ENCODE data around the gene CD1E.
"Not testable (repeated sequence)": the region's sequence is repeated elsewhere in the genome, so short reads cannot be mapped to it uniquely, and the experiment has no call there.

The CD1E gene

DNA sequence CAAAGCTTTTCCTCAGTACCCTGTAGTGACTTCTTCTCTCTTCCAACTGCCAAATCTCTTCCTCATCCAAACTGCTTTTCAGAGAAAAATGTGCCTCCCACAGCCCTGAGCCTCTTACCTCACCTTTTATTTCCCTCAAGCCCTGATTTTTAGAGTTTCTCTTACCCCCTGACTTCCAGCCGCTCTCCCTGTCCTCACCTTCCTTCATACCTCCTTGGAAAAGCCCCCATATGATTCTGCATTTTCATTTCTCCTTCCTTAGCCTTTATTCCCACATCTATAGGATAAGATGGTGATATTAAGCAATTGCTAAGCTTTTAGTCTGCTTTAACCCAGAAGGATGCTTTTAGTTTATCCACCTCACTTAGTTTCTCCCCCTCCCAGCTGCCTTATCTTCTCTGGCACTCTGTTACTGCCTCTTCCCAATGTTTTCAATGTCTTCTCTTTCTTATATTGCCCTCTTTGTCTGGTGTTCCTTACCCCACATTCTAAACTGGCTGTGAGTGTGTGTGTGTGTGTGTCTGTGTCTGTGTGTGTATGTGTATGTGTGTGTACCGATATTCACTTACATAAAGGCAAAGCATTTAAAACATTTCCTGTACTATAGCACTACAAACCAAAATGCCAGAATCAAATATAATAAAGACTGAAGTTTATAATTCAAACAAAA, 22.1 kb upstream of the CD1E start, which contains the start of gene CD1B:
Gene CD1B (minus strand): TSS at position 51 of the 670 bp plus-strand sequence. CDS start 108 bp downstream, outside the sequence.
- Histone ChIP-seq H3K27me3 (ENCODE audit: low read depth, low read length) (no peaks in the 10 kb centered on the region), H3K27ac (ENCODE audit: low read length) (no peak within 1 kb of the TSS), H3K36me3 (ENCODE audit: control insufficient read depth in 1 of 2, insufficient read depth in 2 of 2, low read length in 2 of 2) (no peaks in the 10 kb centered on the region), H3K4me3 (ENCODE audit: low read depth in 1 of 2, low read length in 2 of 2) (no peak within 1 kb of the TSS), H3K9me3 (ENCODE audit: control insufficient read depth in 1 of 2, low read length in 2 of 2) (no peaks in the 10 kb centered on the region), H3K4me1 (ENCODE audit: control insufficient read depth in 1 of 2, insufficient read depth in 2 of 2, low read length in 2 of 2) (no peaks in the 10 kb centered on the region)

DNA sequence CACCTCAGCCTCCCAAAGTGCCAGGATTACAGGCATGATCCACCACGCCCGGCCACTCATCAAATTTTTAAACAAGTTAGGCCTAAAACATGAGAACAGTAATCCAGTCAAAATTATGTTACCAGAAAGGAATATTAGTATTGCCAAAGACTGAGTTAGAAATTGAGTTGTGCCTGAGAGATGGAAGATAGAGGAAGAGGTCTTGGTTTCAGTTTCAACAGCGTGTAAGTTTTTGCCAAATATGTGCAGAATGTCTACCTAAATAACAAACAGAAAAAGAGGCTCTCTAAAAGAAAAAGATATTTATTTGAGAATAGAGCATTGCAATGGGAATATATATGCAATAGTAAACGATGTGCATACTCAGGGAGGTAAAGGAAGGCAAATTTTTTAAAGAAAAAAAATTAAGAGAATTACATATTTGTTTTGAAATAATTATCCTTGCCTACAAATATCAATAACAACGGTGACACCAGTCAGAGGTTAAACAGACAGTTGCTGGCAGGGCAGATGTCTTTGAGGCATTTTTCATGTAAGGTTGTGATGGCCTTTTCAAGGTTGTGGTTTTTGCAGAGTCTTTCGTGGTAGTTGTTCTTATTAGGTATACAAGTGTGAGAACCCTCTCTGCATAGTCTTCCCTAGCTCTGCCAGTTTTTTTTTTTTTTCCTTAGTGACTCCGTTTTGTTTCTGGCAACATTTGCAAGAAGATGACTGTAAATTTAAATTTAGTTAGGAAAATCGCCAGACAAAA, 20.1 kb upstream of the CD1E start:
- Histone ChIP-seq H3K4me1 (ENCODE audit: control insufficient read depth in 1 of 2, insufficient read depth in 2 of 2, low read length in 2 of 2) (no peaks in the 10 kb centered on the region), H3K36me3 (ENCODE audit: control insufficient read depth in 1 of 2, insufficient read depth in 2 of 2, low read length in 2 of 2) (no peaks in the 10 kb centered on the region), H3K27ac (ENCODE audit: low read length) (no peak overlapping the region), H3K9me3 (ENCODE audit: control insufficient read depth in 1 of 2, low read length in 2 of 2) (no peaks in the 10 kb centered on the region), H3K4me3 (ENCODE audit: low read depth in 1 of 2, low read length in 2 of 2) (no peak overlapping the region), H3K27me3 (ENCODE audit: low read depth, low read length) (no peaks in the 10 kb centered on the region)

DNA sequence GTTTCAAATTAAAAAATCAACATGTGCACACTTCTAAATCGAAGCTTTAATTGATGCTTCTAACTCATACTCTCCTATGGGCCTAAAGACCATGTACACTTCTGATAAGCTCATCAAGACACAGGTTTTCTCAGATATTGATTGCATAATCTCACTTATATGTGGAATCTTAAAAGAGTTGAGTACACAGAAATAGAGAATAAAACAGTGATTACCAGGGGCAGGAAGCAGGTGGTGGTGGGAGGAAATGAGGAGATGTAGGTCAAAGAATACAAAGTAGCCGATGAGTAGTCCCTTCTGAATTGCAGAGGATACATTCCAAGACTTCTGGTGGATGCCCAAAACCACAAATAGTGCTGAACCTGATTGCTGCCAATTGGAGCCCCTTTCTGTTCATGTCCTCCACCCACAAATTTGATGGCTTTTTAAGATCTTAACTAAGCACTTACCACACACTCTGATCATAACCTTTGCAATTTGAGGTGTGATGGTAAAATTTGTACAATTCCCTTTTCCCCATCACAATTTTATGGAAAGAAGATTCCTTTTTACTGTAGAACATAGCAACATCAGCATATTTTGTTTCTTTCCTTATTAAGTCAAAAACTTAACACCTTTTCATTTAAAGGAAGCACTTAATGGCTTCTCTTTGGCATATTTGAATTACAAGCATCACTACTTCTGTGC, 19.0 kb upstream of the CD1E start:
- Histone ChIP-seq H3K27ac (ENCODE audit: low read length) (no peak overlapping the region), H3K4me3 (ENCODE audit: low read depth in 1 of 2, low read length in 2 of 2) (no peak overlapping the region), H3K36me3 (ENCODE audit: control insufficient read depth in 1 of 2, insufficient read depth in 2 of 2, low read length in 2 of 2) (no peaks in the 10 kb centered on the region), H3K27me3 (ENCODE audit: low read depth, low read length) (no peaks in the 10 kb centered on the region), H3K9me3 (ENCODE audit: control insufficient read depth in 1 of 2, low read length in 2 of 2) (no peaks in the 10 kb centered on the region), H3K4me1 (ENCODE audit: control insufficient read depth in 1 of 2, insufficient read depth in 2 of 2, low read length in 2 of 2) (no peaks in the 10 kb centered on the region)

GRCh38 chr1:158335213-158335532, 18.5 kb upstream of the CD1E start:
- Histone ChIP-seq H3K36me3 (ENCODE audit: control insufficient read depth in 1 of 2, insufficient read depth in 2 of 2, low read length in 2 of 2) (no peaks in the 10 kb centered on the region), H3K4me1 (ENCODE audit: control insufficient read depth in 1 of 2, insufficient read depth in 2 of 2, low read length in 2 of 2) (no peaks in the 10 kb centered on the region), H3K27ac (ENCODE audit: low read length) (no peak overlapping the region), H3K27me3 (ENCODE audit: low read depth, low read length) (no peaks in the 10 kb centered on the region), H3K9me3 (ENCODE audit: control insufficient read depth in 1 of 2, low read length in 2 of 2) (no peaks in the 10 kb centered on the region), H3K4me3 (ENCODE audit: low read depth in 1 of 2, low read length in 2 of 2) (no peak overlapping the region)

DNA sequence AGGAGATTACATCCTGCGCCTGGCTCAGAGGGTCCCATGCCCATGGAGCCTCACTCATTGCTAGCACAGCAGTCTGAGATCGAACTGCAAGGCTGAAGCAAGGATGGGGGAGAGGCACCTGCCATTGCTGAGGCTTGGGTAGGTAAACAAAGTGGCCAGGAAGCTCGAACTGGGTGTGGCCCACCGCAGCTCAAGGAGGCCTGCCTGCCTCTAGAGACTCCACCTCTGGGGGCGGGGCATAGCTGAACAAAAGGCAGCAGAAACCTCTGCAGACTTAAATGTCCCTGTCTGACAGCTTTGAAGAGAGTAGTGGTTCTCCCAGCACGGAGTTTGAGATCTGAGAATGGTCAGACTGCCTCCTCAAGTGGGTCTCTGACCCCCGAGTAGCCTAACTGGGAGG, 17.3 kb upstream of the CD1E start:
- not testable (repeated sequence) for H3K36me3 ChIP-seq (ENCODE audit: control insufficient read depth in 1 of 2, insufficient read depth in 2 of 2, low read length in 2 of 2); H3K4me1 ChIP-seq (ENCODE audit: control insufficient read depth in 1 of 2, insufficient read depth in 2 of 2, low read length in 2 of 2); H3K4me3 ChIP-seq (ENCODE audit: low read depth in 1 of 2, low read length in 2 of 2); H3K9me3 ChIP-seq (ENCODE audit: control insufficient read depth in 1 of 2, low read length in 2 of 2); H3K27me3 ChIP-seq (ENCODE audit: low read depth, low read length); H3K27ac ChIP-seq (ENCODE audit: low read length)

DNA sequence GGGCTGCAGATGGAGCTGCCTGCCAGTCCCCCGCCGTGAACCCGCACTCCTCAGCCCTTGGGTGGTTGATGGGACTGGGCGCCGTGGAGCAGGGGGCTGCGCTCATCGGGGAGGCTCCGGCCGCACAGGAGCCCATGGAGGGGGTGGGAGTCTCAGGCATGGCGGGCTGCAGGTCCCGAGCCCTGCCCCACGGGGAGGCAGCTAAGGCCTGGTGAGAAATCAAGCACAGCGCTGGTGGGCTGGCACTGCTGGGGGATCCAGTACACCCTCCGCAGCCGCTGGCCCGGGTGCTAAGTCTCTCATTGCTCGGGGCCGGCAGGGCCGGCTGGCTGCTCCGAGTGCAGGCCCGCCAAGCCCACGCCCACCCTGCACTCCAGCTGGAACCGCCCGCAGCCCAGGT, 4.7 kb upstream of the CD1E start:
- not testable (repeated sequence) for H3K27me3 ChIP-seq (ENCODE audit: low read depth, low read length); H3K4me3 ChIP-seq (ENCODE audit: low read depth in 1 of 2, low read length in 2 of 2); H3K36me3 ChIP-seq (ENCODE audit: control insufficient read depth in 1 of 2, insufficient read depth in 2 of 2, low read length in 2 of 2); H3K4me1 ChIP-seq (ENCODE audit: control insufficient read depth in 1 of 2, insufficient read depth in 2 of 2, low read length in 2 of 2); H3K27ac ChIP-seq (ENCODE audit: low read length); H3K9me3 ChIP-seq (ENCODE audit: control insufficient read depth in 1 of 2, low read length in 2 of 2)

DNA sequence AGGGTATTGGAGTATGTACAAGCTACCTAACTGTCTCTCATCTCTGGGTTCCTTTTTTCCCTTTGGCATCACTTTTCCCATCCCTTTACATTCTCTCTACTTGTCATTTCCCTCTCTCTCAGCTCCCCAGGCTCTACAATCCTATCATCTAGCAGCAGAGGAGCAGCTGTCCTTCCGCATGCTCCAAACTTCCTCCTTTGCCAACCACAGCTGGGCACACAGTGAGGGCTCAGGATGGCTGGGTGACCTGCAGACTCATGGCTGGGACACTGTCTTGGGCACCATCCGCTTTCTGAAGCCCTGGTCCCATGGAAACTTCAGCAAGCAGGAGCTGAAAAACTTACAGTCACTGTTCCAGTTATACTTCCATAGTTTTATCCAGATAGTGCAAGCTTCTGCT, 561 bp downstream of the CD1E start:
- H3K36me3 ChIP-seq (ENCODE audit: control insufficient read depth in 1 of 2, insufficient read depth in 2 of 2, low read length in 2 of 2), result no peaks in the 10 kb centered on the region
- H3K27ac ChIP-seq (ENCODE audit: low read length), result no peak overlapping the region
- H3K4me1 ChIP-seq (ENCODE audit: control insufficient read depth in 1 of 2, insufficient read depth in 2 of 2, low read length in 2 of 2), result no peaks in the 10 kb centered on the region
- no peaks in the 10 kb centered on the region for H3K9me3 ChIP-seq (ENCODE audit: control insufficient read depth in 1 of 2, low read length in 2 of 2)
- H3K27me3 ChIP-seq (ENCODE audit: low read depth, low read length), result no peaks in the 10 kb centered on the region
- H3K4me3 ChIP-seq (ENCODE audit: low read depth in 1 of 2, low read length in 2 of 2), result no peak overlapping the region

- Histone ChIP-seq H3K9me3 (ENCODE audit: control insufficient read depth in 1 of 2, low read length in 2 of 2) (no peaks in the 10 kb centered on the region), H3K36me3 (ENCODE audit: control insufficient read depth in 1 of 2, insufficient read depth in 2 of 2, low read length in 2 of 2) (no peaks in the 10 kb centered on the region), H3K4me3 (ENCODE audit: low read depth in 1 of 2, low read length in 2 of 2) (no peak overlapping the region), H3K27ac (ENCODE audit: low read length) (no peak overlapping the region), H3K4me1 (ENCODE audit: control insufficient read depth in 1 of 2, insufficient read depth in 2 of 2, low read length in 2 of 2) (no peaks in the 10 kb centered on the region), H3K27me3 (ENCODE audit: low read depth, low read length) (no peaks in the 10 kb centered on the region)
Observed at GRCh38 chr1:158355773-158356285, 2.1 kb downstream of the CD1E start.

GRCh38 chr1:158356616-158357015, 2.9 kb downstream of the CD1E start:
- H3K27ac ChIP-seq (ENCODE audit: low read length), result no peak overlapping the region
- no peaks in the 10 kb centered on the region for H3K27me3 ChIP-seq (ENCODE audit: low read depth, low read length)
- H3K4me1 ChIP-seq (ENCODE audit: control insufficient read depth in 1 of 2, insufficient read depth in 2 of 2, low read length in 2 of 2), result no peaks in the 10 kb centered on the region
- no peaks in the 10 kb centered on the region for H3K36me3 ChIP-seq (ENCODE audit: control insufficient read depth in 1 of 2, insufficient read depth in 2 of 2, low read length in 2 of 2)
- H3K4me3 ChIP-seq (ENCODE audit: low read depth in 1 of 2, low read length in 2 of 2), result no peak overlapping the region
- H3K9me3 ChIP-seq (ENCODE audit: control insufficient read depth in 1 of 2, low read length in 2 of 2), result no peaks in the 10 kb centered on the region

DNA sequence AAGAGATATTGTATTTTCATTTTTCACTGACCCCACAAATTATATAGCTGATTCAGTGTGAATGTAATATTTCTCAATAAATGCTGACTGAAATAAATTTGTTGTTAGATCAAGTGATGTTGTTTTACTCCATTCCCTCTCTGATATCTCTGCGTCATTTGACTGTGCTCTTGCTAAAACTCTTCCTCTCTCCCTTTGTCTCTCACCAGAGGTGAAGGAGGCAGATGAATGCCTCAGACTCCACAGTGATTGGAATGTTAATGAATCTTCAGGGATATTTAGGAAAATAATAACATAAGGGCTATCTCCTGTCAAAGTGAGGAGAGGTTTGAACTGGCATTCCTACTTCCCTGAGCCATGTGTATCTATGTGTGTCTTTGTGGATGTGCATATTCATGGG, 3.7 kb downstream of the CD1E start:
- Histone ChIP-seq H3K4me3 (ENCODE audit: low read depth in 1 of 2, low read length in 2 of 2) (no peak overlapping the region), H3K27ac (ENCODE audit: low read length) (no peak overlapping the region), H3K27me3 (ENCODE audit: low read depth, low read length) (no peaks in the 10 kb centered on the region)

GRCh38 chr1:158362482-158362881, 8.8 kb downstream of the CD1E start:
- H3K4me3 ChIP-seq (ENCODE audit: low read depth in 1 of 2, low read length in 2 of 2), result no peak overlapping the region
- no peaks in the 10 kb centered on the region for H3K9me3 ChIP-seq (ENCODE audit: control insufficient read depth in 1 of 2, low read length in 2 of 2)
- no peaks in the 10 kb centered on the region for H3K36me3 ChIP-seq (ENCODE audit: control insufficient read depth in 1 of 2, insufficient read depth in 2 of 2, low read length in 2 of 2)
- no peak overlapping the region for H3K27ac ChIP-seq (ENCODE audit: low read length)
- H3K4me1 ChIP-seq (ENCODE audit: control insufficient read depth in 1 of 2, insufficient read depth in 2 of 2, low read length in 2 of 2), result no peaks in the 10 kb centered on the region
- no peaks in the 10 kb centered on the region for H3K27me3 ChIP-seq (ENCODE audit: low read depth, low read length)

More for the DNA sequence above, 3.7 kb downstream of the CD1E start:
- H3K9me3 ChIP-seq (ENCODE audit: control insufficient read depth in 1 of 2, low read length in 2 of 2), result no peaks in the 10 kb centered on the region
- H3K36me3 ChIP-seq (ENCODE audit: control insufficient read depth in 1 of 2, insufficient read depth in 2 of 2, low read length in 2 of 2), result no peaks in the 10 kb centered on the region
- no peaks in the 10 kb centered on the region for H3K4me1 ChIP-seq (ENCODE audit: control insufficient read depth in 1 of 2, insufficient read depth in 2 of 2, low read length in 2 of 2)
